GM12878 (cell line): ENCODE measurements around the gene MDN1. TPM values are rescaled to one million over a fixed set of nuclear protein-coding genes. Genes with fewer than 3 reads are reported as not detected.

ENCODE experiments used
- ATAC-seq: fragments of 200-7000 bp; cut with Tn5 transposase; 3 replicates; pipeline ENCODE4 v1.9.1; 2020; ENCODE audit warnings: mild to moderate bottlenecking, moderate library complexity
- BruUV-seq: library from RNA; stranded (reverse); fragments of 400-500 nt; replicated peaks from 2 replicates; lab custom pipeline; 2021; lab: Mats Ljungman, UMichigan
- CTCF ChIA-PET: fragments of 300-600 bp; sonication (Branson Sonifier 250); formaldehyde crosslinking; extraction: SDS; loops from one replicate; lab custom pipeline; 2021; ENCODE audit warnings: inconsistent platforms; lab: Yijun Ruan, JAX
- POLR2A ChIA-PET: fragments of 350-600 bp; formaldehyde crosslinking; extraction: SDS; loops from one replicate; lab custom pipeline; 2021; ENCODE audit warnings: inconsistent platforms; lab: Charles Lee
- RAD21 ChIA-PET: fragments of 300-600 bp; sonication (Branson Sonifier 250); formaldehyde crosslinking; loops from one replicate; lab custom pipeline; 2023; ENCODE audit warnings: antibody characterized with exemption; ENCODE audit not compliant: unreplicated experiment; lab: Charles Lee
- SMC1A ChIA-PET: fragments of 300-600 bp; sonication (Branson Sonifier 250); formaldehyde crosslinking; loops from one replicate; lab custom pipeline; 2023; ENCODE audit not compliant: unreplicated experiment, uncharacterized antibody; lab: Charles Lee
- DNase-seq: peaks from one replicate; pipeline ENCODE4 v3.0.0-alpha.2; 2011; ENCODE audit warnings: low read depth, low spot score
- FAIRE-seq: peaks from 3 replicates; lab custom pipeline; 2011; peaks lifted over from hg19 to GRCh38; lab: Jason Lieb, UNC
- H2AFZ ChIP-seq: 2 replicates; pipeline ENCODE4 v1.6.0; 2011; ENCODE audit warnings: low read depth, low read length, control low read depth; ENCODE audit not compliant: control insufficient read depth
- H3K27ac ChIP-seq: 2 replicates; pipeline ENCODE4 v1.5.1; 2011; ENCODE audit warnings: control low read depth; ENCODE audit not compliant: control insufficient read depth, insufficient read depth
- H3K27me3 ChIP-seq, 2 experiments: replicated peaks in 1 of 2; 2 replicates each; pipeline versions ENCODE4 v1.6.0 to v1.6.1; 2011; ENCODE audit warnings: low read length in 1 of 2; ENCODE audit not compliant: control insufficient read depth in 2 of 2, insufficient read depth in 2 of 2
- H3K36me3 ChIP-seq, 2 experiments: 2 replicates each; pipeline ENCODE4 v1.5.1; 2011; ENCODE audit warnings: low read length in 1 of 2; ENCODE audit not compliant: control insufficient read depth in 2 of 2, insufficient read depth in 2 of 2
- H3K4me1 ChIP-seq: 2 replicates; pipeline ENCODE4 v1.6.1; 2011; ENCODE audit warnings: mild to moderate bottlenecking, low read length, moderate library complexity, mixed read lengths; ENCODE audit not compliant: control insufficient read depth, insufficient read depth
- H3K4me2 ChIP-seq: 2 replicates; pipeline ENCODE4 v1.6.0; 2011; ENCODE audit warnings: control low read depth; ENCODE audit not compliant: control insufficient read depth, insufficient read depth
- H3K4me3 ChIP-seq: fragments of 200-600 bp; sonication (generic); 2 replicates; pipeline ENCODE4 v1.5.1; 2016
- H3K79me2 ChIP-seq: 2 replicates; pipeline ENCODE4 v1.6.0; 2011; ENCODE audit warnings: low read length; ENCODE audit not compliant: control insufficient read depth, insufficient read depth
- H3K9ac ChIP-seq: 2 replicates; pipeline ENCODE4 v1.8.0; 2011; ENCODE audit warnings: low read length, control low read depth, mixed read lengths; ENCODE audit not compliant: control insufficient read depth, insufficient read depth
- H3K9me3 ChIP-seq: replicated peaks from 3 replicates; pipeline ENCODE4 v1.5.1; 2011; ENCODE audit warnings: mild to moderate bottlenecking, low read length; ENCODE audit not compliant: control insufficient read depth, insufficient read depth
- H4K20me1 ChIP-seq: 2 replicates; pipeline ENCODE4 v1.6.0; 2011; ENCODE audit not compliant: control insufficient read depth, insufficient read depth
- EGR1 ChIP-seq, 2 experiments: IDR thresholded peaks; 1 replicate in 1 of 2; 2 replicates in 1 of 2; pipeline ENCODE4 v1.6.1; 2011 to 2012; ENCODE audit warnings: low read depth in 2 of 2, low read length in 2 of 2, borderline replicate concordance in 1 of 2, mild to moderate bottlenecking in 1 of 2, moderate library complexity in 1 of 2
- GABPA ChIP-seq: IDR thresholded peaks from 2 replicates; pipeline ENCODE4 v1.6.1; 2014; ENCODE audit warnings: antibody characterized with exemption, low read depth, mild to moderate bottlenecking, inconsistent platforms
- HDAC6 ChIP-seq: fragments of 200-600 bp; sonication (generic); IDR thresholded peaks from one replicate; pipeline ENCODE4 v1.8.0; 2017; ENCODE audit warnings: antibody characterized with exemption; ENCODE audit not compliant: unreplicated experiment
- IKZF1 ChIP-seq: fragments of 450-650 bp; conservative IDR thresholded peaks from 2 replicates; pipeline ENCODE4 v1.6.1; 2017; ENCODE audit warnings: antibody characterized with exemption, mild to moderate bottlenecking
- JUND ChIP-seq: IDR thresholded peaks from 2 replicates; pipeline ENCODE4 v1.6.1; 2012; ENCODE audit warnings: low read depth, mild to moderate bottlenecking, low read length, improper control_type of control experiment, moderate library complexity
- LARP7 ChIP-seq: fragments of 450-650 bp; IDR thresholded peaks from 2 replicates; pipeline ENCODE4 v1.6.1; 2017; ENCODE audit warnings: mild to moderate bottlenecking
- MTA2 ChIP-seq: fragments of 450-650 bp; IDR thresholded peaks from 2 replicates; pipeline ENCODE4 v1.6.1; 2016; ENCODE audit warnings: low read depth, mild to moderate bottlenecking, moderate library complexity
- MYB ChIP-seq: fragments of 150-350 bp; IDR thresholded peaks from 2 replicates; pipeline ENCODE4 v1.6.1; 2014; ENCODE audit warnings: mild to moderate bottlenecking, low read depth, low read length, borderline replicate concordance
- NFYB ChIP-seq: IDR thresholded peaks from 2 replicates; pipeline ENCODE4 v1.6.1; 2011; ENCODE audit warnings: low read depth, mild to moderate bottlenecking, low read length, improper control_type of control experiment, moderate library complexity; ENCODE audit not compliant: insufficient read depth
- NKRF ChIP-seq: fragments of 450-650 bp; conservative IDR thresholded peaks from 2 replicates; pipeline ENCODE4 v1.6.1; 2017; ENCODE audit warnings: mild to moderate bottlenecking, moderate library complexity
- PML ChIP-seq: IDR thresholded peaks from 2 replicates; pipeline ENCODE4 v1.6.1; 2012; ENCODE audit warnings: low read length, inconsistent platforms
- POU2F2 ChIP-seq: IDR thresholded peaks from 3 replicates; pipeline ENCODE4 v1.6.1; 2011; ENCODE audit warnings: low read depth, mild to moderate bottlenecking, low read length, borderline replicate concordance
- RELA ChIP-seq: fragments of 450-650 bp; IDR thresholded peaks from 2 replicates; pipeline ENCODE4 v1.8.0; 2014; ENCODE audit warnings: borderline replicate concordance; ENCODE audit not compliant: partially characterized antibody
- SP1 ChIP-seq: IDR thresholded peaks from one replicate; pipeline ENCODE4 v1.6.1; 2011; ENCODE audit warnings: low read depth, low read length
- SPI1 ChIP-seq: IDR thresholded peaks from 2 replicates; pipeline ENCODE4 v1.6.1; 2011; ENCODE audit warnings: low read depth, mild to moderate bottlenecking, low read length, moderate library complexity, borderline replicate concordance; ENCODE audit not compliant: insufficient read depth
- STAT3 ChIP-seq: IDR thresholded peaks from 2 replicates; pipeline ENCODE4 v1.6.1; 2011; ENCODE audit warnings: low read depth, low read length, improper control_type of control experiment
- WRNIP1 ChIP-seq: IDR thresholded peaks from 2 replicates; pipeline ENCODE4 v1.6.1; 2011; ENCODE audit warnings: low read depth, low read length, improper control_type of control experiment, borderline replicate concordance
- WGBS: methylation state at CpG from one replicate; pipeline ENCODE4 v1.1.6; 2016; ENCODE audit warnings: low lambda C conversion rate; ENCODE audit not compliant: insufficient replicate concordance, insufficient coverage; ENCODE audit errors: missing lambda C conversion rate; 5-methylcytosine and 5-hydroxymethylcytosine counted together
- in situ Hi-C: fragments of 300-500 bp; cut with MboI; formaldehyde crosslinking; loops from 9 replicates; pipeline ENCODE4 v1.14.3; 2018; ENCODE audit warnings: mixed read lengths
- intact Hi-C: fragments of 100-400 bp; cut with micrococcal nuclease; formaldehyde crosslinking; loops from one replicate; pipeline ENCODE4 v1.14.2; 2022; ENCODE audit not compliant: unreplicated experiment
- polyA plus RNA-seq, 11 experiments: library from polyadenylated mRNA; depleted of rRNA in 4 of 11; unstranded in 6 of 11; stranded (reverse) in 5 of 11; fragments of >200 nt; fragmentation: Nextera tagmentation in 4 of 11; fragmentation: Illumina TruSeq in 1 of 11; extraction: Ambion mirVana in 4 of 11; extraction: Trizol in 1 of 11; gene quantifications; 1 replicate in 1 of 11; 2 replicates in 10 of 11; pipeline versions ENCODE4 v1.2.1 to v1.2.3, GENCODE V29; 2011 to 2016; ENCODE audit warnings: inconsistent platforms in 2 of 11, missing spikeins in 2 of 11, low read depth in 1 of 11
- total RNA-seq, 4 experiments: library from RNA; depleted of rRNA in 3 of 4; stranded (reverse); fragments of >200 nt in 3 of 4; fragmentation: Illumina TruSeq in 1 of 4; extraction: Trizol in 1 of 4; gene quantifications; 2 replicates each; pipeline versions ENCODE4 v1.2.1 to v1.2.3, GENCODE V29; 2013 to 2021
- TF ChIP-seq, protein P1 (sequence below): fragments of 450-650 bp; IDR thresholded peaks from 2 replicates; pipeline ENCODE4 v1.6.1; 2017; ENCODE audit warnings: mild to moderate bottlenecking, moderate library complexity
- TF ChIP-seq, protein P2 (sequence below): IDR thresholded peaks from 2 replicates; pipeline ENCODE4 v1.6.1; 2012; ENCODE audit warnings: low read depth, low read length, improper control_type of control experiment

Gene MDN1
- total and polyA plus RNA-seq, 10 of the 15 experiments (the other 5 are each of a cell fraction or from before 2014, with no cell fraction given), result 14.3 to 50.1 (median 22.1) TPM

DNA sequence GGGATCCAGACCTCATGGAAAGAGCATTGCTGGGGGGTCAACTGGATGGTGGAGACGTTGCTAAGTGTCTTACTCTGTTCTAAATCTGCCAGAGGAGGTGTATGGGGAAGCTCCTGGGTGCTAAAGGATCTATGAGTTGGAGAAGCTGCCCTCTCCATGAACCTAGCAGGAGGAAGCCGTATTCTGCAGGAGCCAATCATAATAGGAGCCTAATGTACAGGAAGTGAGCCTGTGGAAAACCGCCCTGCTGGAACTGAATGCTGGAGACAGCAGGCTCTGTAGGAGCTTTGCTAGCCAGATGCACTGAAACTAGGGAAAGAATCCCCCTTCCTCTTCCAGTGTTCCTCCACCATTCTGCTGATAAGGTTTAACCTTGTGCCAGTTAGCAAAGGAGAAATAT is 20.9 kb upstream of the MDN1 start:
- BruUV-seq, result no TSS peak
- Histone ChIP-seq H3K9me3 (no peaks in the 10 kb centered on the region), H2AFZ (no peak overlapping the region), H3K36me3 (no peaks in the 10 kb centered on the region), H4K20me1 (no peaks in the 10 kb centered on the region), H3K27me3 (no peaks in the 10 kb centered on the region), H3K27ac (no peak overlapping the region), H3K79me2 (peaks cover 13% of the 10 kb centered on the region), H3K4me3 (no peak overlapping the region), H3K4me1 (peaks cover 11% of the 10 kb centered on the region; the same call in 1 of the 2 replicates), H3K9ac (no peak overlapping the region), H3K4me2 (no peak overlapping the region)
- SMC1A ChIA-PET, result no interaction called here
- no peak for DNase-seq
- CTCF ChIA-PET, result no interaction called here
- in situ Hi-C loops, result no loop called here
- RAD21 ChIA-PET, result interaction anchor here (1.5 kb wide), 1 partner anchor 11 kb away, joined by 3 read pairs; the partner anchor contains the start of gene CASP8AP2
- POLR2A ChIA-PET, result no interaction called here
- no peak for FAIRE-seq
- intact Hi-C loops, result no loop called here
- no peak for ATAC-seq
- WGBS, result 88% methylated on average over 3 of the region's 3 CpGs
- TF ChIP-seq STAT3 (no peak), IKZF1 (no peak), WRNIP1 (no peak), POU2F2 (no peak), EGR1 (IDR thresholded peaks at IDR 0.05; ENCODE audit: borderline replicate concordance in 1 of 2, low read depth in 2 of 2, low read length in 2 of 2) (no peak), GABPA (no peak), JUND (no peak), SPI1 (no peak), MYB (no peak), SP1 (no peak), HDAC6 (no peak), PML (no peak), NFYB (no peak), NKRF (no peak), MTA2 (no peak), RELA (no peak), LARP7 (no peak)
- TF ChIP-seq, protein P1, sequence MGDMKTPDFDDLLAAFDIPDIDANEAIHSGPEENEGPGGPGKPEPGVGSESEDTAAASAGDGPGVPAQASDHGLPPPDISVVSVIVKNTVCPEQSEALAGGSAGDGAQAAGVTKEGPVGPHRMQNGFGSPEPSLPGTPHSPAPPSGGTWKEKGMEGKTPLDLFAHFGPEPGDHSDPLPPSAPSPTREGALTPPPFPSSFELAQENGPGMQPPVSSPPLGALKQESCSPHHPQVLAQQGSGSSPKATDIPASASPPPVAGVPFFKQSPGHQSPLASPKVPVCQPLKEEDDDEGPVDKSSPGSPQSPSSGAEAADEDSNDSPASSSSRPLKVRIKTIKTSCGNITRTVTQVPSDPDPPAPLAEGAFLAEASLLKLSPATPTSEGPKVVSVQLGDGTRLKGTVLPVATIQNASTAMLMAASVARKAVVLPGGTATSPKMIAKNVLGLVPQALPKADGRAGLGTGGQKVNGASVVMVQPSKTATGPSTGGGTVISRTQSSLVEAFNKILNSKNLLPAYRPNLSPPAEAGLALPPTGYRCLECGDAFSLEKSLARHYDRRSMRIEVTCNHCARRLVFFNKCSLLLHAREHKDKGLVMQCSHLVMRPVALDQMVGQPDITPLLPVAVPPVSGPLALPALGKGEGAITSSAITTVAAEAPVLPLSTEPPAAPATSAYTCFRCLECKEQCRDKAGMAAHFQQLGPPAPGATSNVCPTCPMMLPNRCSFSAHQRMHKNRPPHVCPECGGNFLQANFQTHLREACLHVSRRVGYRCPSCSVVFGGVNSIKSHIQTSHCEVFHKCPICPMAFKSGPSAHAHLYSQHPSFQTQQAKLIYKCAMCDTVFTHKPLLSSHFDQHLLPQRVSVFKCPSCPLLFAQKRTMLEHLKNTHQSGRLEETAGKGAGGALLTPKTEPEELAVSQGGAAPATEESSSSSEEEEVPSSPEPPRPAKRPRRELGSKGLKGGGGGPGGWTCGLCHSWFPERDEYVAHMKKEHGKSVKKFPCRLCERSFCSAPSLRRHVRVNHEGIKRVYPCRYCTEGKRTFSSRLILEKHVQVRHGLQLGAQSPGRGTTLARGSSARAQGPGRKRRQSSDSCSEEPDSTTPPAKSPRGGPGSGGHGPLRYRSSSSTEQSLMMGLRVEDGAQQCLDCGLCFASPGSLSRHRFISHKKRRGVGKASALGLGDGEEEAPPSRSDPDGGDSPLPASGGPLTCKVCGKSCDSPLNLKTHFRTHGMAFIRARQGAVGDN, result no peak
- TF ChIP-seq, protein P2, sequence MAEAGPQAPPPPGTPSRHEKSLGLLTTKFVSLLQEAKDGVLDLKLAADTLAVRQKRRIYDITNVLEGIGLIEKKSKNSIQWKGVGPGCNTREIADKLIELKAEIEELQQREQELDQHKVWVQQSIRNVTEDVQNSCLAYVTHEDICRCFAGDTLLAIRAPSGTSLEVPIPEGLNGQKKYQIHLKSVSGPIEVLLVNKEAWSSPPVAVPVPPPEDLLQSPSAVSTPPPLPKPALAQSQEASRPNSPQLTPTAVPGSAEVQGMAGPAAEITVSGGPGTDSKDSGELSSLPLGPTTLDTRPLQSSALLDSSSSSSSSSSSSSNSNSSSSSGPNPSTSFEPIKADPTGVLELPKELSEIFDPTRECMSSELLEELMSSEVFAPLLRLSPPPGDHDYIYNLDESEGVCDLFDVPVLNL, result no peak
